ENCODE measurements around the gene TNFRSF18.

TNFRSF18 gene

DNA sequence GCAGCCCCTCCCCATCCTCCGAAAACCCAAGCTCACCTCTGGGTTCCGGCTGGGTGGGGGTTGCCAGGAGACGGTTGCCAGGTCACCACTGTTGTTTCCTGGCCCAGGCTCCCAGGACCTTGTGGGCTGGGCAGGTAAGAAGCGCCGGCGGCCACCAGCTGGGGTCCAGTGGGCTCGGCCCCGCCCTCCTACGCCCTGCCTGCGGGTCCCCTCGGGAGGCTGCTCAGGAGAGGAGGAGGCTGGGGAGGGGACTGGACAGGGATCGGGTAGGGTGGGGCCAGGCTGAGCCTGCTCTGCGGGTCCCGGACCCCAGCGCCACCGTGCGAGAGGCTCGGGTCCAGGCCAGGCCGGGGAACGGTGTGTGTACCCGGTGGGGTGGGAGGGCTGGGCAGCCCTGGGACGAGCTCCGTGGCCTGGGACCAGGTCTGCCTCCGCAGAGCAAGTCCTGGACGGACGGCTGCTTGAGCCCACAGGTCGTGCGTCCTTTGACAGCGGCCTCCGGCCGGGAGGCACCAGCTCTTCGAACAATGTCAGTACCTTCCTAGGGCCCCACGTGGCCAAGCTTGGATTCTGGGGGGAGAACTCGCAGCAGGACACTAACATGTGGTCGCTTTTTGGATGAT lies 32.5 kb downstream of the TNFRSF18 start, which contains the start of gene TTLL10:
Gene TTLL10 (plus strand): TSS at position 88 of the 623 bp plus-strand sequence. CDS start 5,336 bp downstream, outside the sequence.
- DNase-seq: no peak

DNA sequence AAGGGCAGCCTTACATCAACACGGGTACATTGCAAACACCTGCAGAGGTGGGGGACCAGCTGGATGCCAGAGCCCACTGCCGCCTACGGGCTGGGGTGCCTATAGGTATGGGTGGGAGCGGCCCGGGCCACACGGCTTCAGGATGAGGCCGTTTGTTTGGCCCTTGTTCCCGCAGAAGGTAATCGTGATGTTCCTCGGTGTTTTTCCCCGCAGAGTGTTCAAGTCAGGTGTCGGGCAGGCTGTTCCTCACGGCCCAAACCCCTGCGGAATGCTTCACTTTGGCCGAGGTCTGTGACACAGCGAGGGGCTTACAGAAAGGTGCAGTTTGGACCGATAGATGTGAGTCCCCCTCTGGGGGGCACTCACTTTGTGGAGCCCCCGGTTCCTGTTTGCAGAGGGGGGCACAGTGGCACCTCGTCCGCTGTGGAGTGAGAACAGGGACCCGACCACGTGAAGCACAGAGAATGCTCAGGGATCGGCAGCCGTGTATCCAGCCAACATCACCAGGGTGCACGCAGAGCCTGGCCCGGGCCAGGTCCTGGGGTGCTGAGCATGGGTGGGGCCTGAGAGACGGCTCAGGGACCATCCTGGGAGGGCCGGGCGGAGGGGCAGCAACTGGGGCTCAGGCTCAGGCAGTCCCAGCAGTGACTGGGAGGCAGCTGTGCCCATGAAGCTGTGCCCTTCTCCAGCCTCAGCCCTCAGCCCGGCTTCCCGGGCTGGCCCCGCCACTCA lies 33.2 kb downstream of the TNFRSF18 start:
- no peak for DNase-seq

DNA sequence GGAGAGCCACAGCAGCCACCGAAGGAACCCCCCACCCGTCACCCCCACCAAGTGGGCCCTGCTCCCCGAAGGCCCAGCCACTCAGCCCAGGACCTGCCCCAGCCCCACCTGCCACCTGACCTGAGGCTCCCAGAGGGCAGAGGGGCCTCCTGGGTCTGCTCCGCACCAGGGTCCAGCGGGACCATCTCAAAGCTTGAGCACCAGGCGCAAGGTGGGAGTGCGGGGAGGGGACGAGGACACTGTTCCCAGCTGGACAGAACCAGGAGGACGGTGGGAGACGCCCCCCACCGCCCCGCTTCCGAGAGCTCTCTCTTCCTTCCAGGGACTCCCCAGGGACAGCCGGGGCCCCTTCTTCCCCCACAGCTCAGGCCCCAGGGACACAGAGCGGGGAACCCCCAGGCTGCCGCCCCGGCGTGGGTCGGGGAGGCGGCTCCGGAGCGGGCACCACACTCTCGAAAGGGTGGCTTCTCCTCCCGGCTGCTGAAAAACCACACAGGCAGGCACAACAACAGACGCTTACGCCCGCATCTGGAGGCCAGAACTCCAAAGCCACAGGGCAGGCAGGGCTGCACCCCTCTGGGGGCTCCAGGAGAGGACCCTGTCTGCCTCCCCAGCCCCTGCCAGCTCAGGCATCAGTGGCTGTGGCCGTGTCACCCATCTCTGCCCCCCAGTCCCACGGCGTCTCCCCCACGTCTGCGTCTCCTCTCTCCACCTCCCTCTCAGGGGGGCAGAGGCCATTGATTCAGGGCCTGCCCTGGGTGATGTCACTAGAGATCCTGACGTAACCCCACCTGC lies 34.6 kb downstream of the TNFRSF18 start:
- DNase-seq: no peak

DNA sequence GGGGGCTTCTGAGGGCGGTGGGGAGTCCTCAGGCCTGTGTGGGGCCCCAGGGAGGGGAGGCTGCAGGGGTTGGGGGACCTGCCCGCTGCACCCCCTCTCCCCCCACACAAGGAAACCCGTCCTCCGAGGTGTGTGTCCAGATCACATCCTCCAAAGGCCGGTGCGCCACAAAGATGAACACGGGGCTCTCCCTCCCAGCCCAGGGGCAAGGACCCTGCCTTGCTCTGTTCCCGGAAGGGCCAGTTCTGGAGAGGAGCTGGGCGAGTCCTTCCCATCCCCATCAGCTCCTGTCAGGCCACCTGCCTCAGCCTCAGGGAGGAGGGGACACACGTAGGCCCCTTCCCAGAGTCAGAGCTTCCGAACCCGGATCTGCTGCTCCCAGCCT lies 35.2 kb downstream of the TNFRSF18 start:
- no peak for DNase-seq

DNA sequence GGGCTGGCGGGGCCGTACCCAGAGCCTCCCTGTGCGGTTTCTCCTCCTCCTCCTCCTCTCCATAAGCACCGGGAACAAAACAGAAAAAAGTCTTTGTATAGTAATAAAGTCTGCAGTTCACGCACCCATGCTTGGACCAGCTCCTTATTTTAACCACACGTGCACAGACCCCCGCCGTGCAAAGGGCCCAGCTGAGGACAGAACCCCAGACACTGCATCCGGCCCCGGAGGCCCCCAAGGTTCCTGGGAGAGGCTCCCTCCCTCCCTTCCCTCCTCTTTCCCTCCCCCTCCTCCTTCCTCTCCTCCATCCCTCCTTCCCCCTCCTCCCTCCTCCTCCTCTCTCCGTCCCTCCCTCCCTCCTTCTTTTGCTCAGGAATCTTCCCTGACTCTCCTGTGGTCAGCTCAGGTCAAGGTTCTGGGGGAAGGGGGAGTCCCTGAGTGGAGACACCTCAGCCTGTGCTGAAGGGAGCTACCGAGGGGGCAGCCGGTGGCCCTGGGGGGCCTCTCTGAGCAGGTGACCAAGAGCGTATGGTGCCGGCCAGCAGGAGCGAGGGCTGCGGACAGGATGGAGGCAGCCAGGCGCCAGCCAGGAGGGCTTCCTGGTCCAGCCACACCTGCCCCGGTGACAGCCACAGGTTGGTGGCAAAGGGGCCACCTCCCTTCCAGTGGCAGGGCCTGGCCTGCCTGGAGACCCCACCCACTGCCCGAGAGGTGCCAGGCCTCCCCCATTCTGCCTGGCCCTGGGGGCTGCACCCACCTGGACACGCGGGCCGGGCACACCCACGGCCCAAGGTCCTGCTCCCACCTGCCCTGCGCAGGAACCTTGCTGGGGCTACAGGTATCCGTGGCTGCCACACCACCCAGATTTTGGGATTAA lies 35.9 kb downstream of the TNFRSF18 start:
- no peak for DNase-seq

DNA sequence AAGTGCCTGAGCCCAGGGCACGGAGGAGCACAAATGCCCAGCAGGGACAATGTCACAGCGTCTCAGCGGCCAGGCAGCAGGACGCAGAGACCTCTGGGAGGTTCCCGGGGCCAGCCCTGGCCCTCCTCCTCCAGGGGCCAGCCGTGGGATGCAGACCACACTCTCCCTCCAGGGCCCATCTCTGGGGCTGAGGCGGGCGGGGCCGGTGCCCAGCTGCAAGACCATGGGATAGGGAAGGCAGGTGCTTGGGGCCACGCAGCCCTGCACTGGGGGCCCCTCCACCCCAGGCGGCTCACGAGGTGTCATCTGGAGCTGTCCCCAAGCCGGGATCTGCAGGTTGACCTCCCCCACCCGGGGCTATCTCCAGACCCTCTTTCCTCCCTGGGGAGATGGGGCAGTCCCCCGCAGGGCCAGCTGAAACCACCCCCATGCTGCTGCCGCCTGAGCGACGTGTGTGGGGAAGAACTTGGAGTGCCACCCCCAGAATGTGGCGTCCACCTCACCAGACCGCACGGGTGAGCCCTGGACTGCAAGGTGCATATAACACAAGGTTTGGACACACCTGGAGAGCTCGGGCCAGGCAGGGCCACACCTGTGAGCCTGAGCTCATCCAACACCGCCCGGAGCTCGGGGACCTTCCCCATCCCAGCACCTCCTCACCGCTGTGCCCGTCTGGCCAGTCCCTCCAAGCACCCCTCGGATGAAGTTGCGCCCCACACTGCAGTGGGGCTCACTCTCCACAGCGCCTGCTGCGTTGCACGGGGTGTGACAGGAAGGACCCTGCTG lies 36.8 kb downstream of the TNFRSF18 start:
- no peak for DNase-seq

DNA sequence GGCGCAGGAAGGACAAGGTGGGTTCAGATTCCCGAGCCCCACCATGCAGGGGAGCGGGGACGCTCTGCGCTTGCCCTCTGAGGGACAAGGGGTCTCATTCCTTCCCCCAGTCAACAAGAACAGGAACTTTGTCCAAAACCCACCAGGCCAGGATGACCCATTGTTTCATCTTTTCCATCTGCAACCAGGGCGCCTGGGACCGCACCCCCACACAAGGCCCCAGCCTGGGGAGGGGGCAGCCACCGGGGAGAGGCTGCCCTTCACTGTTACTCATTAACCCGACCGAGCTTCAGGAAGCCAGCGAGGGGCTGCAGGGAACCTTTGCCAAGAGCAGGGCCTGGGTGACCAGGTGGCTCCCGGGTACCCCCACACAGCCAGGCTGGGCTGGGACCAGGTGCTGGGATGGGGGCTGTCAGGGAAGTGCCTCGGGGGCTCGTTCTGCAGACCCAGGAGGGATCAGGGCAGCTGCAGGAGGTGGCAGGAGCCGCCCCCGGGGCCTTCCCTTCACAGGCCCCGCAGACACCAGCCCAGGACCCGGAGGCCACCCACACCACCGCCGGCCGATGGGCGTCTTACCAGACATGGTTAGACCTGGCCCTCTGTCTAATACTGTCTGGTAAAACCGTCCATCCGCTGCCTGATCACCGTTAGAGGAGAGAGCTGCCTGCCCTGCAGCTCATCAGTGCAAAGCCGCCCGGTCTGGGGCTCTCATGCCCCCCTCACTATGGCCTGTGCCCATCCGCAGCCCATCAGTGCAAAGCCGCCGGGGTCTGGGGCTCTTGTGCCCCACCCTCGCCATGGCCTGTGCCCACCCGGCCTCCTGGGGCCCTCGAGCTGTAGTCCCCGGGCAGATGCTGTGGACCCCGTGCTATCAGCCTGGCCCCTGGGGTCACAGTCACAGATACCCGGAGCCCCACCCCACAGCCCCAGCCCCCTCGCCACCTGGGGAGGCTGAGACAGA lies 37.7 kb downstream of the TNFRSF18 start:
- no peak for DNase-seq

DNA sequence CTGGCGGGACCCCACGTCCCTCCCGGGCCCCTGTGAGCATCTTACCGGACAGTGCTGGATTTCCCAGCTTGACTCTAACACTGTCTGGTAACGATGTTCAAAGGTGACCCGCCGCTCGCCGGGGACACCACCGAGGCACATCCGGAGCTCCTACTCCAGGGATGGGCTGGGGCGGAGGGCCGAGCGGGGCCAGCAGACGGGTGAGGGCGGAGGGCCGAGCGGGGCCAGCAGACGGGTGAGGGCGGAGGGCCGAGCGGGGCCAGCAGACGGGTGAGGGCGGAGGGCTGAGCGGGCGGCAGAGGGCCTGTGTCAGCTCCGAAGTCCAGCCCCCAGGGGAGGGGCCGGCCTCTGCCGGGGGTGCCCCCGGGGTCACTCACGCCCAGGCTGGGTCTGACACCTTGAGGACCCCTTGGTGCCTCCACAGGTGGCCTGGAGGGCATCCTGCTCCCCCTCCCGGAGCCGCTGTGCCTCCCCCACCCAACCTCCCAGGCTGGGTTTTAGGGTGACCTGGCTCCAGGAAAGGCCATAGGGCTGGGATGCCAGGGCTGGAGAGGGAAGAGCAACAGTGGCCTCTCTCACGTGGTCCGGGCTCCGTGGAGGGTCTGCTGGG lies 38.4 kb downstream of the TNFRSF18 start:
- no peak for DNase-seq

DNA sequence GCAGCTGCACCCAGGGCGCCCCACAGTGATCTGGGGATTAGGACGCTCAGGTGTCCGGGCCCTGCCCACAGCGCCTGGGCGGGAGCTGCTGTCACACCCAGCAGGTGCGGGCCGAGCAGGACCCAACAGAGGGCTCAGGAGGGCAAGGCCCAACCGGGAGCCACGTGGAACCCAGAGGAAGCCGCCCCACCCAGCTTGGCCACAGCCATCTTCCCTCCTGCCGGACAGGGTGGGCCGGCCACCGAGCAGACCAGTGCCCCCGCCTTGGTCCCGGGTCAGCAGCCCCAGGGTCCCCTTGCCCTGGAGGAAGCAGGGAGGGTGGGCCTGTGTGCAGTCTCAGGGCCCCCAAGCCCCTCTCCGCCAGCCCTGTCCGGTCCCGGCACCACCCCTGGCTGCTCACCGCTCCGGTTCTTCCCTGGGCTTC lies 39.0 kb downstream of the TNFRSF18 start:
- no peak for DNase-seq

DNA sequence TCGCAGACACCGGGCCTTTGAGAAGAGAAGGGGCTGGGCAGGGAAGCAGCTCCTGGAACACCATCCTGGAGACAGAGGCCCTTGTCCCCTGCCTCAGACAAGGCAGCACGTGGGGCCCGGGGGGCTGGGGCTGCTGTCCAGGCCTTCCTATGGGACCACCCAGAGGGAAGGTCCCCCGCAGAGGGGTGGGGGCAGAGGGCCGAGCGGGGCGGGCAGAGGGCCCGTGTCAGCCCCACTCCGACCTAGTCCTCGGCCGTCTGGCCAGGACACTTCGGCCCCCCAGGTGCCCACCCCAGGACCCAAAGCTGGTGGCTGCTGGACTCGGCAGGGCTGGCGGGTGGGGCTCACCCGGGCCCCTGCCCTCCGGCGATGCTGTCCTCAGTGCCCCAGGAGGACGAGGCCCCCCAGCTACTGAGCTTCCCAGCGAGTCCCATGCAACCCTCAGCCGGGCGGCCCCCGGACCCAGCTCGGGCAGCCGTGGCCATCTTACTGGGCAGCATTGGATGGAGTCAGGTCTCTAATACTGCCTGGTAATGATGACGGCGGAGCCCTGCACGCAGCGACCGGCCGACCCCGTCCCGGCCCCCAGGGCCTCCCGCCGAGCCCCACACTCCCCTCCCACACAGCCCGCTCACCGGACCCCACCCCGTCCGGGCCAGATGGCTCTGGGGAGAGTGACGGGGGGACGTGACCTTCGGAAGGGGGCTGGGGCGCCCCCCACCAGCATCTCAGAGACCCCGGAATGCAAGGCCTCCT lies 39.6 kb downstream of the TNFRSF18 start:
- no peak for DNase-seq

DNA sequence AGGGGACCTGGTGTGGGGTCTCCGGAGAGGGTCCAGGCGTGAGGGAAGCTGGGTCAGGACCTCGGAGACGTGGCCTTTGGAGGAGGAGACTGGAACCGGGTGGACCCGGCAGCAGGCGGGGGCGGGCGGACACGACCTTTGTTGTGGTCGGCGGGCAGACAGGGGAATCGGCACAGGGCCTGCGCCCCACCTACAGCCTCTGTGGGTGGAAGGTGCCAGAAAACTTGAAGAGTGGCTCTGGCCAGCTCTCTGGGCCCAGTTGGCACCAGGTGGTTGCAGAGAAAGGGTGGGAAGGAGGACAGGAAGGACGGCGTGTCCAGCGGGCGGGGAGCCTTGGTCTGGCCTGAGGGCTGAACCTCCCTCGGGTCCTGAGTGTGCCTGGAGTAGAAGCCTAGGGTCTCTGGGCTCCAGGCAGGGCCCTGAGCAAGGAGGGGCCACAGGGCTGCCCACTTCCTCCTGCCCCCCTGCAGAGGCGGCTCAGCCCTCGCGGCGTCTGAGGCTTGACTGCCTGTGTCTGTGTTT lies 40.4 kb downstream of the TNFRSF18 start:
- DNase-seq: no peak

DNA sequence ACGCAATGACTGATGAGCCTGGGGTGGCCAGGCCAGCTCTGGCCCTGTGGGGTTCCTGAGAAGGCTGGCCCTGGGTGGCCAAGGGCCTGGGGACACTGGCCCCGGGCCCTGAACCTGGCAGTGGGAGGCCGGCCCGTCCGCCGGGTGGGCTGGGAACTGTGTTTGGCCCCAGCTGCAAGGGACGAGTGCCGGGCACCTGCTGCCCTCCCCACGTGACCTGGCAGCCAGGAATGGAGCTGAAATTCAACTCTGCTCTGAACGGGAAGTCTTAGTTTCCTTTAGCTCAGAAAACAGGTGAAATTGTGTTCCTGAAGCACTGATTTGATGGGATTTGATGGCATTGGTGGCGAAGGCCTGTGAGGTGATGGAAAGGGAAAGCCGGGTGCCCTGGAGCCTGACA lies 40.9 kb downstream of the TNFRSF18 start:
- no peak for DNase-seq

DNA sequence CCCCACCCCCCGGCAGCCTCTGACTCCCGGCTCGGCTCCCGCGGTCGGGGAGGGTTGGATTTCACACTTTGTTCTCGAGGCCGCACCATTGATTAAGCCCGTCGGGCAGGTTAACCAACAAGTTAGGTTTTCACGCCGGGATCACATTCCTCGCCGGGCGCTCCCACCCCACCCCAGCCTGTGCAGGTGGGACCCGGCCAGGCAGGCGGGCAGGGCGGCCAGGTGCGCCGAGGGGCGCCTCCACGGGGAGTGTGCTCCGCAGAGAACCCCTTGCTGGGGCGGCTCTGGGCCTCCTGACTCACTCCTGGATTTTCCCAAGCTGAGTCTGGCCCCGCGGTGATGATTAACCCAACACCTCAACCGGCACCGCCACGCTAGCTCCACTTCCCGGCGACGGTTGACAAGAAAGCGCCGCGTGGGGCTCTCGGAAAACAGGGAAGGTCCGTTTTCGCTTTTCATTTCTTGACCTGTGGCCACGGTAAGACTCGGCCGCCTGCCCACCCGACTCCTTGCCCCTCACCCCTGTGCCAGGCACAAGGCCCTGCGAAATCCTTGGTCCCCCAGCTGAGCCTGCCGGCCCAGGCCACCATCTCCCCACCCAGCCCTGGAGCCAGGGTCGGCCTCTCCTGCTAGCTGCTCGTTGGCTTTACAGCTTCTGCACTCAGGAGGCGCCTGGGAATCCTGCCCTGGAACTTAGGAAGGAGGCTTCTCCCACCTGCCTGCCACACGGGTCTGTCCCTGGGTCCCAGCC lies 41.5 kb downstream of the TNFRSF18 start:
- no peak for DNase-seq

DNA sequence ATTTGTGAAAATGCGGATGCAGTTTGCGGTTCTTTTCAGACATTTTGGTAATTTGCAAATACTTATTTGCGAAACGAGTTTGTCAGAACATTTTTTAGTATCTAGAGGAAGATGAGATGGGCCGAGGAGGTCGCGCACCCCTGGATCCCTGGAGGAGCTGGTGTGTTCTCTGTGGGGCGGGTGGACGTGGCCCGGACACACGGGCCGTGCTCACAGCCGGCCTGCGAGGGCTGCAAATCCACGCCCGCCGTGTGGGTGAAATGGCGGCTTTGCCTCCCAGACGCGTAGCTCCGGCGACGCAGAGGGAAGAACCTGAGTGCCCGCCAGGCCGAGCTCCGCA lies 42.1 kb downstream of the TNFRSF18 start:
- DNase-seq: no peak

DNA sequence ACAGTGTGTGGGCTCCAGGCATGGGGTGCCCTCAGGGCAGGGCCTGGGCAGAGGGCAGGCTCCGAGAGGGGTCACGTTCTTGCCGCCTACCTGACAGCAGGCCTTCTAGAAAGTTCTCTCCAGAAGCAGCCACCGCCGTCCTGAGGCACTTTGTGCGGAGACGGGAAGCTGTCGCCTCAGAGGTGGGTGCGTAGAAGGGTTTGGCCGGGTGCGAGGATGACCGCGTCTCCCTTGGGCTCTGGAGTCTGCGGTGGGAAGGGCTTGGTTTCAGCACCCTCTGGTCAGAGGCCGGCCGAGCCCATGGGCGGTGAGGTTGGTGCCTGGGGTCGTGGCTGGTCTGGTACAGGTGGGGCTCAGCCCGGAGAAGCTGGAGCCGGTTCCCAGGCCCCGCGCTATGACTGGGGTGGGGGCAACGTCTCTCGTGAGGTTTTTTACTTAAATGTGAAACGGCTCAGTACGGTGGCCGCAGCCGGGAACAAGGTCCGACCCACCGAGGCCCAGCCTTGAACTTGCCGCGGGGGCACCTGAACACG lies 42.8 kb downstream of the TNFRSF18 start:
- DNase-seq: no peak

DNA sequence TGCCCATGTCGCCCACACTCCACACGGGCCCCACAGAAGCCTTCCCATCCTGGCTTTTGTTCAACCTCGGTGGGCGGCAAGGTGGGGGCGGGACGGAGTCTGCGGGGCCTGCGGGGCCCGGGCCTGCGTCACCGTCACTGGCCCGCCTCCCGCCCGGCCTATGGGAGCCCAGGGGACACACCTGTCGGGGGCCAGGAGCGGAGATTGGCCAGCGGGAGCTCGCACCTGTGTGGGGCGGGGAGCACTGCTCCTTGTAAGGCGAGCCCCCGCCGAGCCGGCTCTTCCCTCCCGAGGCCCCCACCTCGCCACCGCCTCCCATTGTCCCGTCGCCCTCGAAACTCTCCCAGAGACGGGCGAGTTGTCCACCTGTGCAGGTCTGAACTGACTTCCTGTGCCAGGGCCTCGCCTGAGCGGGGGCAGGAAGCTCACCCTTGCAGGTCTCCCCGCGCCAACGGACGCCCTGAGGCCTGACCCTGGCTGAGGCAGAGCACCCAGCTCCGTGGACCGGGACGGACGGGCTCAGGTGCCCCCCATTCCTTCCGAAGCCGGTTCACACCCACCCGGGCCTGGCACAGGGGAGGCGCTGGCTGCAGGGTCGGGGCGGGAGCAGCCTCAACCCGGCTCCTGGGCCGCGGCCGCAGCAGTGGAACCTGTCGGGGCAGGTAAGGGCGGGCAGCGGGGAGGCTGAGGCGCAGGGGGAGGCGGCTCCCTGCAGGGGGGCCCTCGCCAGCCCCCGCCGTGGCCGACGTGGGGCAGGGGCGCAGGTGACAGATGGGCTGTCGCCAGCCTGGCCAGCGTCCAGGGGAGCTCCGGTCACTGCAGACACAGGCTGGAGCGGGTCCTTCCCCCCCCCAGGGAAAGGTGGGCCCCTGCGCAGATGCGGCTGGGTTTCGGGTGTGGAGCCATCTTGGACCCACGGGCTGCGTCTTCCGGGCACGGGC lies 43.5 kb downstream of the TNFRSF18 start:
- DNase-seq: no peak

DNA sequence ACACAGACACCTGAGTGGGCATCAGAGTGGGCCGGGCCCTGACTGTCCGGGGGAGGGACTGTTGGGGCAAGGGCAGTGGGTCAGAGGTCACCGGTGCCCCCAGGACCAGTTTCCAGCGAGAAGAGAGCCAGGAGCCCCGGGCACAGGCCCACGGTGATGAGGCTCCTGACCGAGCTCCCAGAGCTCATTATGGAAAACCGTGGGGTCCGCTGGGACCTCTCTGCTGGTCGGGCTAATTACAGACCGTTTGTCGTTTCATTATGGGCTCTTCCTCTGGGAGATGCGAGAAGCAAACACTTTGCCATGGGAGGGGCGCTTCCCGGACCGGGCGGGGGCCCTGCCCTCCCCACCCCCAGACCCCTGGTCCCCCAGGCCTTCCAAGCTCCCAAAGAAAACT lies 44.7 kb downstream of the TNFRSF18 start:
- DNase-seq: no peak
